Loucy (cell line): ENCODE measurements around the gene BTBD16.

ENCODE experiments used
- CTCF ChIP-seq: fragments of 200-600 bp; sonication (generic); conservative IDR thresholded peaks from 2 replicates; pipeline ENCODE4 v1.5.1; 2014; ENCODE audit warnings: mild to moderate bottlenecking, antibody characterized with exemption, low read length
- EZH2phosphoT487 ChIP-seq: fragments of 200-600 bp; IDR thresholded peaks from 2 replicates; pipeline ENCODE4 v1.6.1; 2018; ENCODE audit warnings: antibody characterized with exemption, mild to moderate bottlenecking, moderate library complexity, borderline replicate concordance

DNA sequence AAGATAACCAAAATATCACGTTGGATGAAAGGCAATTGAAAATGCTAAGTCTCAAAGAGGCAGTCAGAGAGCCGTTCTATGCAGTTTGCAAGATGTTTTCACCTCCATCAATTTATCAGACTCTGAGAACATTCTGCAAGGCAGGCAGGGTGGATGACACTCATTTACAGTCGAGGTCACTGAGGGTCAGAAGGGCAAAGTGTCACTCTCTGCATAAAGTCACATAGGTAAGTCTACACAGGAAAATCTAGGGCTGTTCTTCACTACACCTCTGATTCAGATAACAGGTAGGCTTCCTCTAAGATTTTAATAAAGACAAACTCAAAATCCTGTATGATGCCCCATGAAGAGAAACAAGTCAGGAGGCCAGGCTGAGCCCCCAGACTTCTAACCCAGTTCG, 102.0 kb downstream of the BTBD16 start:
- no peak for TF ChIP-seq CTCF
- no peak for TF ChIP-seq EZH2phosphoT487
